GM21526 (cell line): Measurements from ENCODE around the gene ATG4A.

Experiments used
- ATAC-seq: cut with Tn5 transposase; IDR thresholded peaks from one replicate; pipeline ENCODE4 v1.9.1; 2021; ENCODE audit warnings: moderate library complexity; ENCODE audit not compliant: unreplicated experiment, low FRiP score

The ATG4A gene

GRCh38 chrX:108121291-108121690, 29.7 kb downstream of the ATG4A start:
- no peak for ATAC-seq

GRCh38 chrX:108122748-108123147, 31.2 kb downstream of the ATG4A start:
- ATAC-seq, result no peak

GRCh38 chrX:108123591-108124366, 32.2 kb downstream of the ATG4A start:
- ATAC-seq, result no peak

GRCh38 chrX:108126661-108127060, 35.1 kb downstream of the ATG4A start:
- no peak for ATAC-seq

GRCh38 chrX:108127152-108127551, 35.6 kb downstream of the ATG4A start:
- ATAC-seq, result no peak

GRCh38 chrX:108130889-108131288, 39.3 kb downstream of the ATG4A start:
- no peak for ATAC-seq

GRCh38 chrX:108131471-108131870, 39.9 kb downstream of the ATG4A start:
- ATAC-seq, result no peak

GRCh38 chrX:108132034-108132433, 40.5 kb downstream of the ATG4A start:
- ATAC-seq, result no peak

- no peak for ATAC-seq
These were observed 41.3 kb downstream of the ATG4A start for GRCh38 chrX:108132876-108133275.

GRCh38 chrX:108134724-108135123, 43.1 kb downstream of the ATG4A start:
- no peak for ATAC-seq

GRCh38 chrX:108138814-108139702, 47.5 kb downstream of the ATG4A start:
- ATAC-seq, result no peak

GRCh38 chrX:108148524-108148923, 56.9 kb downstream of the ATG4A start:
- peak; percentile 76 for ATAC-seq

- no peak for ATAC-seq
These were observed 64.5 kb downstream of the ATG4A start for GRCh38 chrX:108156082-108156481.

- no peak for ATAC-seq
These were observed 65.4 kb downstream of the ATG4A start for GRCh38 chrX:108156934-108157466.

GRCh38 chrX:108157628-108158027, 66.0 kb downstream of the ATG4A start:
- ATAC-seq, result no peak

- no peak for ATAC-seq
These were observed 67.6 kb downstream of the ATG4A start for GRCh38 chrX:108159028-108159670.

- ATAC-seq, result no peak
These were observed 68.7 kb downstream of the ATG4A start for GRCh38 chrX:108160309-108160708.

- ATAC-seq, result no peak
These were observed 70.7 kb downstream of the ATG4A start for GRCh38 chrX:108162265-108162664.

- ATAC-seq, result no peak
These were observed 71.9 kb downstream of the ATG4A start for GRCh38 chrX:108163333-108164082.
